Fibroblast of mammary gland (primary cell): ENCODE measurements around the gene PTPRM.

Experiments used
- DNase-seq: peaks from one replicate; pipeline ENCODE4 v3.0.0-alpha.2; 2010; ENCODE audit warnings: low read depth
- H3K4me3 ChIP-seq: 2 replicates; pipeline ENCODE4 v1.5.1; 2011; ENCODE audit warnings: low read depth, mild to moderate bottlenecking, low read length, moderate library complexity; ENCODE audit not compliant: control insufficient read depth
- TF ChIP-seq, protein P1 (sequence below): conservative IDR thresholded peaks from 2 replicates; pipeline ENCODE4 v1.5.1; 2011; ENCODE audit warnings: low read depth, low read length, inconsistent platforms; ENCODE audit not compliant: control insufficient read depth, insufficient read depth

PTPRM gene

GRCh38 chr18:7885865-7886264 is 318.7 kb downstream of the PTPRM start:
- no peak for DNase-seq
- TF ChIP-seq, protein P1, sequence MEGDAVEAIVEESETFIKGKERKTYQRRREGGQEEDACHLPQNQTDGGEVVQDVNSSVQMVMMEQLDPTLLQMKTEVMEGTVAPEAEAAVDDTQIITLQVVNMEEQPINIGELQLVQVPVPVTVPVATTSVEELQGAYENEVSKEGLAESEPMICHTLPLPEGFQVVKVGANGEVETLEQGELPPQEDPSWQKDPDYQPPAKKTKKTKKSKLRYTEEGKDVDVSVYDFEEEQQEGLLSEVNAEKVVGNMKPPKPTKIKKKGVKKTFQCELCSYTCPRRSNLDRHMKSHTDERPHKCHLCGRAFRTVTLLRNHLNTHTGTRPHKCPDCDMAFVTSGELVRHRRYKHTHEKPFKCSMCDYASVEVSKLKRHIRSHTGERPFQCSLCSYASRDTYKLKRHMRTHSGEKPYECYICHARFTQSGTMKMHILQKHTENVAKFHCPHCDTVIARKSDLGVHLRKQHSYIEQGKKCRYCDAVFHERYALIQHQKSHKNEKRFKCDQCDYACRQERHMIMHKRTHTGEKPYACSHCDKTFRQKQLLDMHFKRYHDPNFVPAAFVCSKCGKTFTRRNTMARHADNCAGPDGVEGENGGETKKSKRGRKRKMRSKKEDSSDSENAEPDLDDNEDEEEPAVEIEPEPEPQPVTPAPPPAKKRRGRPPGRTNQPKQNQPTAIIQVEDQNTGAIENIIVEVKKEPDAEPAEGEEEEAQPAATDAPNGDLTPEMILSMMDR = no peak
- no peak overlapping the region for H3K4me3 ChIP-seq

GRCh38 chr18:7886436-7886835 is 319.3 kb downstream of the PTPRM start:
- no peak for DNase-seq
- TF ChIP-seq, protein P1 = no peak
- no peak overlapping the region for H3K4me3 ChIP-seq

GRCh38 chr18:7889515-7889914 is 322.4 kb downstream of the PTPRM start:
- no peak for DNase-seq
- TF ChIP-seq, protein P1 = no peak
- H3K4me3 ChIP-seq = no peak overlapping the region

- TF ChIP-seq, protein P1 = no peak
- no peak for DNase-seq
- H3K4me3 ChIP-seq = no peak overlapping the region
Measured at GRCh38 chr18:7890075-7890474, 323.0 kb downstream of the PTPRM start.

DNA sequence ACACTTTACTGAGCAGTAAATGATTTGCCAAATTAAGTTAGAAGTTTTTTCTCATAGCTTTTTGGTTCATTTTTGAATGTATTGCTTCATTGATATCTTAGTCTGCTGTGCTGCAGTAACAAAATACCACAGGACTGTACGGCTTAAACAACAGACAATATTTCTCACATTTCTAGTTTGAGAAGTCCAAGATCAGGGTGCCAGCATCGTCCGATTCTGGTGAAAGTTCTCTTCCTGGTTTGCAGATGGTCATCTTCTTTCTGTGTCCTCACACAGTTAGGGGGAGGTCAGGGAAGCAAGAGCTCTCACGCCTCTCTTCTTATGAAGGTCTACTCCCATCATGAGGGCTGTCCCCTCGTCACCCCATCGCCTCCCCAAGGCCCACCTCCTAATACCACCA is 325.4 kb downstream of the PTPRM start:
- TF ChIP-seq, protein P1 = no peak
- no peak overlapping the region for H3K4me3 ChIP-seq

GRCh38 chr18:7894592-7894991 is 327.5 kb downstream of the PTPRM start:
- TF ChIP-seq, protein P1 = no peak
- H3K4me3 ChIP-seq = no peak overlapping the region
- DNase-seq = no peak

More for the DNA sequence above, 325.4 kb downstream of the PTPRM start:
- no peak for DNase-seq

DNA sequence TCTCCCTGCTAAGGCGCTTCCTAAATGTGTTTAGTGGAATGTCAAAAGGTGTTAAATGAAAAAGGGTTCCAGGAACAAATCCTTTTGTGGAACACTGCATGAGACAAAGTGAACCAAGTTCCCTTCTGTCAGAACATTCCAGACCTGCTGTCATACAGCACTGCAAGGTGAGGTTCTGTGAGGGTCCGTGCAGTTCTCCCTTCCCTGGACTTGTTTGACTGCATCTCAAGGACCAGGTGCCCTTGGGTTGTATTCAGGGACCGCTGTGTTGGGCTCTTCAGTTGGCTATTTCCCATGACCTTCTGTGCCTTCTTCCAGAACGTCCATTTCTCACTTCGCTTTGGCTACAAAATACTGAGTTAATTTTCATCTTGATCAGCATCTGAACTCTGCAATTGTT is 328.2 kb downstream of the PTPRM start:
- no peak overlapping the region for H3K4me3 ChIP-seq
- TF ChIP-seq, protein P1 = no peak
- no peak for DNase-seq
